HT1080 (cell line): ENCODE measurements around the gene ULK1. TPM values are rescaled to one million over a fixed set of nuclear protein-coding genes. Genes with fewer than 3 reads are reported as not detected.
"Not testable (repeated sequence)": the region's sequence is repeated elsewhere in the genome, so short reads cannot be mapped to it uniquely, and the experiment has no call there.

Experiments used
- DNase-seq: peaks from one replicate; pipeline ENCODE4 v3.0.0-alpha.2; 2015; ENCODE audit warnings: low read depth
- total RNA-seq: library from RNA; depleted of rRNA; stranded (reverse); fragments of >200 nt; shearing (Covaris generic); gene quantifications from 2 replicates; pipeline ENCODE4 v1.2.3, GENCODE V29; 2014

The ULK1 gene
- total RNA-seq, 1 experiment from 2014 or later = 4.6 TPM

DNA sequence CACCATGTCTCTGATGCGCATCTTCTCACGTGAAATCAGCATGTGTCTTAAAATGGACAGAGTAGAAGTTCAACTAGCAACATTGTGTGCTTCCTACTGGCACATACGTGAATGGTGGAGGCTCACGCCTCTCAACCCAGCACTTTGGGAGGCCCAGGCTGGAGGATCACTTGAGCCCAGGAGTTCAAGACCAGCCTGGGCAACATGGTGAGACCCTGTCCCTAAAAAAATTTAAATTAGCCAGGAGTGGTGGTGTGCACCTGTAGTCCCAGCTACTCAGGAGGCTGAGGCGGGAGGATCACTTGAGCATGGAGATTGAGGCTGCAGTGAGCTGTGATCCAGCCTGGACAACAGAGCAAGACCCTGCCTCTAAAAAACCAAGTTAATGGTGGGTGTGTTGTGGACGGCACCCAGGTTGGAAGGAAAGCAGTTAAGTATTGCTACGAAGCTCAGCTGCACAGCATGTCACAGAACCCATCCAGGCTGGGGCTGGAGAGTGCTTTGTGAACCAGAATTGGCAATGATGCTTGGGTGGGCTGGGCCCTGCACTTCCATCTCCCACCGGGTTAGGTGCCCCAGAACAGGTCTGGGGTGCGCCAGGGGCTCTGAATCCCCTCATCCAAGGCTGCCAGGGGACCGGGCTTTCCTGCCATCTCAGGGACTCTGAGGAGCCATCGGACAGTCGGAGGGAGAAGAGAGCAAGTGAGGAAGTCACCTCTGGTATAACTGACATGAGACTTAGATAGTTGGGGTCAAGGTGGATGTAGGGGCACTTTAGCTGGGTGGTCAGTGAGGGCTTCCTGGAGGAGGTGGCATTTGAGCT is 33.0 kb upstream of the ULK1 start:
- DNase-seq = no peak

DNA sequence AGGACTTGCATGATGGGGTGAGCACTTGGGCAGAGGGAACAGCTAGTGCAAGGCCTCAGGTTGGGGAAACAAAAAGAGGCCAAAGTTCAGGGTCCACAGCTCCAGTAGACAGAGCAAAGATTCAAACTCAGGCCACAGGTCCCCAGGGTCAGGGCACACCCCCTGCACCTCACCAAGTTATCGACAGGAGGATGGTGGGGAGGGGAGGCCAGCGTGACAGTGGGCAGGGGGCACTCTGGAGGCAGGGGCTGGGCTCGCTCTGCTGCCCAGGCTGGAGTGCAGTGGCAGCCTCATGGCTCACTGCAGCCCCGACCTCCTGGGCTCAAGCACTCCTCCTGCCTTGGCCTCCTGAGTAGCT is 32.4 kb upstream of the ULK1 start:
- DNase-seq = no peak

GRCh38 chr12:131862600-131862993 is 31.8 kb upstream of the ULK1 start:
- DNase-seq = no peak

DNA sequence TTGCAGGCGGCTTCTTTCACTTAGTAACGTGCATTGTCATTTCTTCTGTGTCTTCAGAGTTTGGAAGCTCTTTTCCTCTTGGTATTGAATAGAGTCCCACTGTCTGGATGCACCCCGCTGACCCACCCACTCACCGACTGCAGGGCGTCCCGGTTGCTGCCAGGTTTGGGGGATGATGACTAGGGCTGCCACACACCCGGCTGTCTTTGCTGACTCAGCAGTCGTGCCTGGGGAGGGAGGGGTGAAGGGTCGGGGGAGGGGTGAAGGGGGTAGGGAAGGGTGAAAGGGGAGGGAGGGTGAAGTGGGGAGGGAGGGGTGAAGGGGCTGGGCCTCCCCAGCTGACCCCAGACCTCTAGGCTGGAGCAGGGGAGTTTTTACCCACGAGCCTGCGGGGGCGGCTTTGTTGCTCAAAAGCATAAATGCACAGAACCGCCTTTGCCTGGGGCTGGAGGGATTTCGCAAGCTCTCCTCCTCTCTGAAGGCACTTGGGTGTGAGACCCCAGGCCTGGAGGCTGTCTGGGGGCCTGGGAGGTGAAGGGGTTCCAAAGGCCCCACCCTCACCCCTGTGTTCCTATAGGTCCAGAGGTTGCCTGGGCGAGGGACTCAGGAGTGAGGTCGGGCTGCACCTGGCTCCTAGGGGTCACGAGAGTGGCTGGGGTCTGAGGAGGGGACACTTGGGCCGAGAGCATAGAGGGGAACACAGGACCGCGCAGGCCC is 31.3 kb upstream of the ULK1 start:
- DNase-seq = no peak

GRCh38 chr12:131863711-131864396 is 30.6 kb upstream of the ULK1 start:
- no peak for DNase-seq

GRCh38 chr12:131864469-131864868 is 30.0 kb upstream of the ULK1 start:
- DNase-seq = no peak

DNA sequence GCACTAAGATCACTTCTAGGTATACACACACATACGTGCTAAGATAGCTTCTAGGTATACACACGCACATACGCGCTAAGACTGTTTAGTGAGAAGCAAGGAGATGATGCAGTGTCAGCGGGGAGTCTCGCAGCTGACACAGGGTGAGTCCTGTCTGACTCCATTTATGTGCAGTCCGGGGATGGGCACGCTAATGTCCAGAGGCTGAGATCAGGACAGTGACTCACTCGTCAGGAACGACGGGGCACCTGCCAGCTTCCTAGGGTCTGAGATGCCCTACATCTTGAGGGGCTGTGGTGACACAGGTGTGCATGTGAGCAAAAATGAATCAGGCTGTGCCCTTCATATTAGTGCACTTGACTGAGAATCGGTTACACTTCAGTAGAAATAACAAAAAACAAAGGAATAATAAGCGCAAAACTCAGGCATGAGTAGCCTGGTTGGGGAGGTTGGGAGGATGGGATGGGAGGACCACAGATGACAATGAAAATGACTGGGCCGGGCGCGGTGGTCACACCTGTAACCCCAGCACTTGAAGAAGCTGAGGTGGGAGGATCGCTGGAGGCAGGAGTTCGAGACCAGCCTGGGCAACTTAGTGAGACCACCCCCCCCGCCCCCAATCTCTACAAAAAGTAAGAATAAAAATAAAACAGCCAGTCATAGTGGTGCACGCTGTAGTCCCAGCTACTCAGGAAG is 29.1 kb upstream of the ULK1 start:
- peak; percentile 90 for DNase-seq

GRCh38 chr12:131867471-131867870 is 27.0 kb upstream of the ULK1 start:
- DNase-seq = no peak

GRCh38 chr12:131867891-131868675 is 26.3 kb upstream of the ULK1 start:
- no peak for DNase-seq

GRCh38 chr12:131869871-131870418 is 24.5 kb upstream of the ULK1 start:
- peak; percentile 62 for DNase-seq

DNA sequence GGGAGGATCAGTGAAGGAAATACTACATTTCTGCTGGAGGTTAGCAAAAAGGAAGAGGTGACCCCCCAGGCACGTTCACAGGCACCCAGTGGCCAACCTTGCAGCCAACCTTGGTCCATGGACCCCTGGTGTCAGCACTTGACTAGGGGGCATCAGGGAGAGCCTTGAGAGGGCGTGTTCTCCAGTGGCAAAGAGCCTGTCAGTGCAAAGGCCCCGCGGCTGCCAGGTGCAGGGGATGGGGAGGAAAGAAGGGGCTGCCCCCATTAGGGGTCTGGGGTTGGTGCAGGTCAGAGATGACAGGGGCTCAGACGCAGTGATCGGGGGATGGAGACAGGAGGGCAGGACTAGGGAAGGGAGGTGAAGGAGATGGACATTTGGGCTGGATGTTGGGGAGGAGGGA is 22.7 kb upstream of the ULK1 start:
- DNase-seq = no peak

DNA sequence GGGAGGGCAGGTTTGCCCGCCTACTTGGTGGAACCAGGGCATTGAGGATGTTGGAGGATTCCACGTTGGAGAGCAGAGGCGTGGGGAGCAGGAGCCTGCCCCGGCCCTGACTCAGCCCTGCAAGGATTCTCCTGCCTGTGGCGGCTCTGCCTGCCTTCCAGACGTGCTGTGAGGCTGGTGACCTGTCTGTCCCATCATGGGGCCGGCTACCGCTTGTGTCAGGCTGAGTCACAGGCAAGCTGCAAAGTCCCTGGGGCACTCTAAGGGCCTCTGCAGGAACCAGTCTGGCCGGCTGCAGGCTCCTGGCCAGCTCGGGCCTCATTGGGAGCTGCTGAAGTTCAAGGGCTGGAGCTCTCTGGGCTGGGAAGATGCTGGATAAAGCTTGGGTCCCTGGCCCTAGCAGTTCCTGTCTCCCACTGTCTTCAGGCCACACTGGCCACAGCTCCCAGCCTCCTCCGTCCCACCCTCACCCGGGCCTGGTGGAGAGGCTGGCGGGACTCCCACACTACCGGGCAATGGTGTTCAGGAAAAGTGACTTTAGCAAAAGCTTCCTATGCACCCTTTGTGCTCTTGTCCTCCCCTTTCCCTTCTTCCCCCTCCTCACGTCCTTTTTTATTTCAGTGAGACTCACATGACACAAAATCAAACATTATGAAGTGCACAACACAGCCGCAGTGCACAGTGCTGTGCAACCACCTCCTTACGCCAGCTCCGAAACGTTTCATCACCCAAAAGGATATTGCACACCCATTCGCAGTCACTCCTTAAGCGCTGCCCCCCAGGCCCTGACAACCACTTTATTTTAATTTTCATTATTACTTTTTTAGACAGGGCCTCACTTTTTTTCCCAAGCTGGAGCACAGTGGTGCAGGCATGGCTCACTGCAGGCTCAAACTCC is 22.0 kb upstream of the ULK1 start:
- peak; percentile 87 for DNase-seq

- DNase-seq = no peak
Observed at GRCh38 chr12:131873293-131873692, 21.1 kb upstream of the ULK1 start.

DNA sequence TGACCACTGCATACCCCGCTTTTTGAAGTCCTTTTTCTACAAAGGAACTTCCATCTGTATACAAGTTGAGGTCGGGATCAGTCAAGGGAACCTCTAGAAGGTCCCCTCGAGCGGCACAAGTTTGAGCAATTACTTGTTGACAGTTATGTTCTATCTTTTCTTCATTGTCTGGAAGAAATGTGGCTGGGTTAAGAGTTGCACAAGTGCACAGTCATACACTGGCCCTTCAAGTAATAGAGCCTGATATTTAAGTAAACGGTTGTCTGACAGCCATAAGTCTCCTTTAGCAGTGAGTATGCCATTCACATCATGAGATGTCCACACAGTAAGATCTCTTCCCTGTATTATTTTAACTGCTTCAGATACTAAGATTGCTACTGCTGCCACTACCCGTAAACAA is 19.4 kb upstream of the ULK1 start:
- DNase-seq = not testable (repeated sequence)

DNA sequence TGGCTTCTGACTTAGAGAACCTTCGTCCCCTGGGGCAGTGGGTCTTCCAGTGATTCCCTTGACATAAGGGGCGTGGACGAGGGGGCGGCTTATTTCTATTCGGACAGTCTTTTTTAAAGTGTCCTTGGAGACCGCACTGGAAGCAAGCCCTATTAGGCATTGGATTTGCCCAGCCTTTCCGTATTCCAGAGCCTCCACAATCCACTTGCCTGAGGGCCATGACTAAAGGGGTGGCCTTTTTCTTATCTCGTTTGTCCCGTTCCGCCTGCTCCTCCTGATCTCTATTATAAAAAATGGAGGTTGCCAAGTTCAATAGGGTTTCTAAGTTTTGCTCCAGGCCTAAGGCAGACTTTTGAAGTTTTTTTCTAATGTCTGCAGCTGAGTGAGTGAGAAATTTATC is 17.2 kb upstream of the ULK1 start:
- not testable (repeated sequence) for DNase-seq

DNA sequence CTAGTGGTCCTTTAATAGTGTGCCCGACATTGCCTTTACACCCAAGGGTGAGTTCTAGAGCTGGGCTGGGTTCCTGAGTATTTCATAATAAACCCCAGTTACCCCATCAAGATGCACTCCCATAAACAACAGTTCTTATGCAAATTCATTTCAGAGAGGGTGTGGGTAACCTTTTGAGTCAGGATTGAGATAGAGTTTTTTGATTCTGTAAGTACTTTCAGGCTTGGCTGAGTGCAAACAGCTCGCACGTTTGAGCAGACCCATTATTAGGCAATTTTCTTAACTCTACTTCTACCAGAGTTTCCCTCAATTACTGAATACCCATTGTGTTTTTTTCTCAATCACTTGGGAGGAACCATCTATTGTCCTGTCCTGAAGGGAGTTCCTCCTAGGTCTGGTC is 16.0 kb upstream of the ULK1 start:
- DNase-seq = not testable (repeated sequence)

- DNase-seq = no peak
Observed at GRCh38 chr12:131882804-131883520, 11.5 kb upstream of the ULK1 start.

GRCh38 chr12:131883521-131883900 is 10.9 kb upstream of the ULK1 start:
- no peak for DNase-seq

GRCh38 chr12:131885076-131885475 is 9.3 kb upstream of the ULK1 start:
- DNase-seq = peak; percentile 23
